GM19468 (cell line): ENCODE data around the gene DRD1.
"Not testable (repeated sequence)": the region's sequence is repeated elsewhere in the genome, so short reads cannot be mapped to it uniquely, and the experiment has no call there.

ENCODE experiments used
- ATAC-seq: cut with Tn5 transposase; IDR thresholded peaks from one replicate; pipeline ENCODE4 v1.9.1; 2021; ENCODE audit warnings: mild to moderate bottlenecking, moderate library complexity, moderate number of reproducible peaks; ENCODE audit not compliant: unreplicated experiment; ENCODE audit errors: extremely low read depth

Gene DRD1

DNA sequence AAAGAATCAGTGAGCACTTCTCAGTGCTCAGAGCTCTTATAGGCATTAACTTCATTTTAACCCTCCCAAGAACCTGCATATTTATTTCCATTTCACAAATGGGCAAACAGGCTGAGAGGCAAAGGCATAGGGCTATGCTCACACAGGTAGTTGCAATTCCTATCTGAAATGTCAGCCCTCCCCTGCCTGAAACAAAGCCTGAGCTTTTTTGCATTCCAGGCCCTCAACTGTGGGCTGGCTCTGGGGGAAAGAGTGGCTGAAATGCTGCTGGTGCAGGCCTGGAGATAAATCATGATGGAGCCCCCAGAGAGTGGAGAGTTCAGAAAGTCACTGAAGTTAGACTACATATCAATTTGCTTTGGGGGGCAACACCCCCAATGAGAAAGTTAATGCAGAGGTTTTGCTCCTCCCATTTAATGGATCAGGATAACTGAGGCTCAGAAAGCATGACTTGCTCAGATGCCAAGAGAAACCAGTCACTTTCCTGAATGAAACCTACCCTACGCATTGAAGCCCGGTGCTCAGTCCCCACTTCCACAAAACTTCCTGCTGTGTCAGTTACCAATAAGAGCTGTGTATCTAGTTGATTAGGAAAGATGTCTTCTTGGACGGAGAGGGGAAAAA is 5.6 kb downstream of the DRD1 start:
- ATAC-seq, result no peak

GRCh38 chr5:175436359-175436758 is 7.6 kb downstream of the DRD1 start:
- no peak for ATAC-seq

DNA sequence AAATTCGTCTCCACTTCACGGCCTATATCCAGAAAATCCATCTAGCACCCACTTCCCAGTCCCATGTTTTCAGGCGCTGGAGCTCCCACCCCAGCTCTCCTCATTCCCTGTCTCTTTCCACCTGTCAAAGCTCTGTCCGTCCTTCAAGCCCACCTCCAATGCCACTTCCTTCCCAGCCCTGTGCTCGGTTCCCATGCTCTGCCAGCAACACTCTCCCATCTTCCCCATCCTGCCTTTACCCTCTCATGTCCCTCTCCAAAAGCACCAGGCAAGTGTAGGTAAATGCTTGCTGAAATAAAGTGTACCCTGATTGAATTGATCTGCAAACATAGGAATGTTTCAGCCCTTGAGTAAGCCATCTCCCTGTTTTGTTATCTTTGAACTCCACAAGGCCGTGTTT is 9.2 kb downstream of the DRD1 start:
- ATAC-seq, result no peak

GRCh38 chr5:175427762-175428161 is 16.2 kb downstream of the DRD1 start:
- ATAC-seq, result no peak

DNA sequence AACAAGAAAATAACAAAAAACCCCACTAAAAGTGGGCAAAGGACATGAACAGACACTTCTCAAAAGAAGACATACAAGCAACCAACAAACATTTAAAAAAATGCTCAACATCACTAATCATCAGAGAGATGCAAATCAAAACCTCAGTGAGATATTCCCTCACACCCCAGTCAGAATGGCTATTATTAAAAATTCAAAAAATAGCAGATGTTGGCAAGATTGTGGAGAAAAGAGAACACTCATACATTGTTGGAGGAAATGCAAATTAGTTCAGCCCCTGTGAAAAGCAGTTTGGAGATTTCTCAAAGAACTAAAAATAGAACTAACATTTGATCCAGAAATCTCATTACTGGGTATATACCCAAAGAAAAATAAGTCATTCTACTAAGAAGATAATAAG is 19.4 kb downstream of the DRD1 start:
- ATAC-seq, result not testable (repeated sequence)

DNA sequence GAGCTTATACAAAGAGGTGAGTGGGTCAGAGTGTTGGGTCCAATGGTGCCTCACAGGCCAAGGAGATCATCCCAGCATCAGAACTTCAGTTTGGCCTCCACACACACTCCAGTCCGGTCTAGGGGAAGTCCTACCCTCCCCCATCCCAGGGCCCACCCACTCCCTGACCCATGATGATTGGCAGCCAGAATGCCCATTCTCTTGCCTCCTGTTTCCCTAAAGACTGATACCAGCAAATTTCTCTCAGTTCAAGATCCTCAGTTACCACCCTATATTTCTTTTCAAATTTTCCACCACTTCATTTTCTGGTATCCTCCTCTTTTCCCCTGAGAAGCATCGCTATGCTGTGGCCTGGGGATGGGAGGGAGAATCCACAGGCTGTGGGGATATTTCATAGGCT is 21.9 kb downstream of the DRD1 start:
- no peak for ATAC-seq

DNA sequence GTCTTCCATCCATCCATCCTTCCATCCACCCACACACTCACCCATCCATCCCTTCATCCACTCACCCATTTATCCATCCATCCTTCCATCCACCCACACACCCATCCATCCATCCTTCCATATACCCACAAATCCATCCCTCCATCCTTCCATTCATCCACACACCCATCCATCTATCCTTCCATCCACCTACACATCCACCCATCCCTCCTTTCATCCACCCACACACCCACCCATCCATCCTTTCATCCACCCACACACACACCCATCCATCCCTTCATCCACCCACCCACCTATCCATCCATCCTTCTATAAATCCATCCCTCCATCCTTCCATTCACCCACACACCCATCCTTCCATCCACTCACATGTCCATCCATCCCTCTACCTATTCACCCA is 23.6 kb downstream of the DRD1 start:
- no peak for ATAC-seq

- no peak for ATAC-seq
These were observed 25.7 kb downstream of the DRD1 start for GRCh38 chr5:175418251-175418650.

DNA sequence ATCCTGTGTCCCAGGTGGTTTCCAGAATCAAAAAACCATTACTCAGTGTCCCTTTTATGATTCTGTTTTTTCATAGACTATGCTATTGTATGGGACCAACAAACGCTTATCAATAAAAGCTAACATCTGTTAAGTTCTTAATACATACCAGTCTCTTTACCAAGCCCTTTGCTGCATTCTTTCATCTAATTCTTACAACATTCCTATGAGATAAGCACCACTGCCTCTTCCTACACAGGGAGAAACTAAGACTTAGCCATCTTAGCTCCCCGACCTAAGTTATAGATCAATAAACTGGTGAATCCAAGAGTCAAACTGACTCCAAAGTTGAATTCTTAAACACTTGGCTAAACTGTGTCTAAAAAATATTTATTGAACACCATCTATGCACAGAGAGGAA is 26.6 kb downstream of the DRD1 start:
- ATAC-seq, result no peak

DNA sequence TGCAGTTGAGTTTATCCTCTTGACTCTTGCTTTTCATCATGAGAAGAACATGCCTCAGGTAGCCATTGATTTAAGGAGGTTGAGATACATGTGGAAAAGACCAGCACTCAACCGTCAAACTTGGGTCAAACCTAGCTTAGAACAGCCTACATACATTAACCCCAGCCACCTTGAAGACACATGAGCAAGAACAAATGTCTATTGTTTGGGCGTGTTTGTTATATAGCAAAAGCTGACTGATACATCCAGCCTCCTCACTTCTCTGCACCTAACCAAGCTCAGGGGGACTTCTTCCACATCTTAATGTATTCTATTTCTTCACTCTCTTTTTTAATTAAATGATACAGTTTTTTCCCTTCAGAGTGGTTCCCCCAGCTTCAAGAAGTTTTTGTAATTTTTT is 28.7 kb downstream of the DRD1 start:
- ATAC-seq, result no peak

GRCh38 chr5:175410926-175411325 is 33.1 kb downstream of the DRD1 start:
- no peak for ATAC-seq

- ATAC-seq, result no peak
These were observed 37.7 kb downstream of the DRD1 start for GRCh38 chr5:175406300-175406699.

GRCh38 chr5:175397590-175398297 is 46.2 kb downstream of the DRD1 start:
- ATAC-seq, result not testable (repeated sequence)

- ATAC-seq, result not testable (repeated sequence)
These were observed 48.6 kb downstream of the DRD1 start for GRCh38 chr5:175395430-175395829.

GRCh38 chr5:175394601-175395000 is 49.4 kb downstream of the DRD1 start:
- no peak for ATAC-seq

DNA sequence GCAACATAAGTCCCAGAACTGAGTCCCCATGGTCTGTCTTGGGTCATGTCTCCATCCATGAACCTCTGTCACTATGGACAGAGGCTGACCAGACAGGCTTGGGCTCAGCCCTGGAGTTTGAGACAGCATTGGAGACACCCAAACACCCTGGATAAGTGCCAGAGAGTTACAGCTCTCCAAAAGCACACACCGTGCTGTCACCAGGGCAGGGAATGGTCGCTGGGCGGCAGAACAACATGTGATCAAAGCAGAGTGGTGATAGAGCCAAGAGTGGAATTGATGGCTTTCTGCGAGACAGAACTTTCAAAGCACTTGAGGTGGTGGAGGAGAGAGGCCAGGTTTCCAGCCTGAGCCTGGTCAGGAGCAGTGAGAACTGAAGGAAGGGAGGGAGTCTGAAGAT is 50.1 kb downstream of the DRD1 start:
- no peak for ATAC-seq

- no peak for ATAC-seq
These were observed 51.7 kb downstream of the DRD1 start for GRCh38 chr5:175392236-175392635.

- ATAC-seq, result no peak
These were observed 53.5 kb downstream of the DRD1 start for GRCh38 chr5:175390352-175391083.
